Measurements from ENCODE around the gene CDK2AP2.

- TF ChIP-seq CTCF (IDR thresholded peaks at IDR 0.05): no peak
- no peak for TF ChIP-seq POLR2A (IDR thresholded peaks at IDR 0.05)
Measured at GRCh38 chr11:67532889-67533288, 24.9 kb upstream of the CDK2AP2 start.

Measured in thyroid gland (tissue), 4 donors.